Measurements from ENCODE around the gene ZNF23. TPM values are rescaled to one million over a fixed set of nuclear protein-coding genes. Genes with fewer than 3 reads are reported as not detected.

The ZNF23 gene
- total RNA-seq, 1 donor from 2014 or later, result 2.5 TPM

- ATAC-seq, result no peak
Observed at GRCh38 chr16:71399801-71400563, 62.1 kb downstream of the ZNF23 start.

More at GRCh38 chr16:71399801-71400563, 62.1 kb downstream of the ZNF23 start:
- DNase-seq (ENCODE audit: low spot score), result no peak

Other genes with a start within 250 kb of the ZNF23 start
- 0.28 TPM for gene HYDIN, start 231.5 kb downstream of the ZNF23 start, total RNA-seq
- 9.3 TPM for gene CMTR2, start 172.8 kb downstream of the ZNF23 start, total RNA-seq
- not detected for gene CALB2, start 103.5 kb downstream of the ZNF23 start, total RNA-seq
- not detected for gene TLE7, start 20.2 kb downstream of the ZNF23 start, total RNA-seq
- gene ZNF19, start 27.1 kb upstream of the ZNF23 start, total RNA-seq, result 3.8 TPM
- gene CHST4, start 64.2 kb upstream of the ZNF23 start, total RNA-seq, result 3.9 TPM
- 2,689 TPM for gene TAT, start 114.8 kb upstream of the ZNF23 start, total RNA-seq
- gene MARVELD3, start 163.9 kb upstream of the ZNF23 start, total RNA-seq, result 6.0 TPM